NCI-H446 (cell line): Measurements from ENCODE around the gene CLDN3.
A peak's percentile ranks its signal among the peaks of the same experiment; 100 is the strongest.
"Not testable (repeated sequence)": the region's sequence is repeated elsewhere in the genome, so short reads cannot be mapped to it uniquely, and the experiment has no call there.

ENCODE experiments used
- DNase-seq, 2 experiments: peaks; one replicate each; lab custom pipeline; 2025; lab: John Stamatoyannopoulos, UW

CLDN3 gene

GRCh38 chr7:73736885-73737284 lies 33.2 kb downstream of the CLDN3 start:
- no peak for DNase-seq

- DNase-seq, result no peak
Observed at GRCh38 chr7:73735528-73735905, 34.6 kb downstream of the CLDN3 start.

- DNase-seq, result peak; percentile 49 to 72
Observed at GRCh38 chr7:73734619-73735527, 35.2 kb downstream of the CLDN3 start.

- DNase-seq, result no peak
Observed at GRCh38 chr7:73732397-73732796, 37.7 kb downstream of the CLDN3 start.

GRCh38 chr7:73730485-73730884 lies 39.6 kb downstream of the CLDN3 start:
- DNase-seq, result no peak

GRCh38 chr7:73728551-73728950 lies 41.5 kb downstream of the CLDN3 start:
- no peak for DNase-seq

GRCh38 chr7:73727952-73728351 lies 42.1 kb downstream of the CLDN3 start:
- DNase-seq, result no peak

- DNase-seq, result no peak
Observed at GRCh38 chr7:73726083-73726466, 44.0 kb downstream of the CLDN3 start.

- no peak for DNase-seq
Observed at GRCh38 chr7:73723813-73724212, 46.3 kb downstream of the CLDN3 start.

GRCh38 chr7:73722785-73723184 lies 47.3 kb downstream of the CLDN3 start:
- no peak for DNase-seq

- DNase-seq, result not testable (repeated sequence)
Observed at GRCh38 chr7:73722182-73722581, 47.9 kb downstream of the CLDN3 start.

GRCh38 chr7:73721377-73721817 lies 48.7 kb downstream of the CLDN3 start:
- peak; percentile 85 to 95 for DNase-seq

GRCh38 chr7:73720443-73720842 lies 49.6 kb downstream of the CLDN3 start:
- not testable (repeated sequence) for DNase-seq

- no peak for DNase-seq
Observed at GRCh38 chr7:73719806-73720169, 50.3 kb downstream of the CLDN3 start.
